Mesodermal cell (in vitro differentiated cells): Measurements from ENCODE around the gene AKT2.

Source experiments
- H3K27ac ChIP-seq: 2 replicates; pipeline ENCODE4 v1.7.0; 2013; ENCODE audit warnings: mild to moderate bottlenecking, low read depth, low read length, moderate library complexity; ENCODE audit not compliant: severe bottlenecking
- H3K36me3 ChIP-seq: 2 replicates; pipeline ENCODE4 v1.7.1; 2013; ENCODE audit warnings: mild to moderate bottlenecking, low read length, moderate library complexity; ENCODE audit not compliant: control insufficient read depth, insufficient read depth
- H3K4me1 ChIP-seq: one replicate; pipeline ENCODE4 v1.7.1; 2013; ENCODE audit warnings: mild to moderate bottlenecking, low read length; ENCODE audit not compliant: insufficient read depth, control insufficient read depth, poor library complexity, severe bottlenecking
- H3K4me3 ChIP-seq: 2 replicates; pipeline ENCODE4 v1.7.0; 2013; ENCODE audit warnings: low read length, control low read depth, mild to moderate bottlenecking; ENCODE audit not compliant: insufficient read depth, poor library complexity, severe bottlenecking; ENCODE audit errors: extremely low read depth
- H3K9me3 ChIP-seq: 2 replicates; pipeline ENCODE4 v1.7.1; 2013; ENCODE audit warnings: mild to moderate bottlenecking, low read length, moderate library complexity; ENCODE audit not compliant: control insufficient read depth
- WGBS, 2 experiments: methylation state at CpG; one replicate each; pipeline ENCODE4 v1.1.5; 2013; ENCODE audit warnings: missing lambda C conversion rate in 2 of 2; ENCODE audit not compliant: insufficient coverage in 2 of 2; 5-methylcytosine and 5-hydroxymethylcytosine counted together

Gene AKT2

GRCh38 chr19:40217027-40217810 is 67.9 kb downstream of the AKT2 start:
- WGBS, 2 experiments: 38 to 43% methylated on average over 46 of the region's 54 CpGs
- H3K27ac ChIP-seq: no peak overlapping the region
- H3K9me3 ChIP-seq: no peaks in the 10 kb centered on the region
- H3K4me3 ChIP-seq: no peak overlapping the region
- no peaks in the 10 kb centered on the region for H3K36me3 ChIP-seq
- peaks cover 3% of the 10 kb centered on the region for H3K4me1 ChIP-seq

GRCh38 chr19:40216777-40217026 is 68.4 kb downstream of the AKT2 start:
- 82 to 84% methylated on average over 6 to 9 of the region's 9 CpGs for WGBS, 2 experiments
- H3K4me1 ChIP-seq: peaks cover 3% of the 10 kb centered on the region
- no peaks in the 10 kb centered on the region for H3K36me3 ChIP-seq
- no peaks in the 10 kb centered on the region for H3K9me3 ChIP-seq
- no peak overlapping the region for H3K27ac ChIP-seq
- H3K4me3 ChIP-seq: no peak overlapping the region

- WGBS, 2 experiments: 85 to 87% methylated on average over 18 of the region's 23 CpGs
- Histone ChIP-seq H3K4me3 (no peak overlapping the region), H3K4me1 (peaks cover 3% of the 10 kb centered on the region), H3K36me3 (no peaks in the 10 kb centered on the region), H3K27ac (no peak overlapping the region), H3K9me3 (no peaks in the 10 kb centered on the region)
Measured at GRCh38 chr19:40216013-40216776, 69.0 kb downstream of the AKT2 start.

- H3K4me1 ChIP-seq: peaks cover 1% of the 10 kb centered on the region
- no peaks in the 10 kb centered on the region for H3K9me3 ChIP-seq
- no peak overlapping the region for H3K27ac ChIP-seq
- peaks cover 5% of the 10 kb centered on the region for H3K36me3 ChIP-seq
- no peak overlapping the region for H3K4me3 ChIP-seq
- 91 to 94% methylated on average over 15 to 19 of the region's 22 CpGs for WGBS, 2 experiments
Measured at GRCh38 chr19:40214936-40215335, 70.2 kb downstream of the AKT2 start.

- peaks cover 5% of the 10 kb centered on the region for H3K36me3 ChIP-seq
- WGBS, 2 experiments: 93 to 97% methylated on average over 33 to 45 of the region's 50 CpGs
- no peaks in the 10 kb centered on the region for H3K4me1 ChIP-seq
- H3K9me3 ChIP-seq: no peaks in the 10 kb centered on the region
- H3K27ac ChIP-seq: no peak overlapping the region
- no peak overlapping the region for H3K4me3 ChIP-seq
Measured at GRCh38 chr19:40213882-40214570, 71.1 kb downstream of the AKT2 start.

- Histone ChIP-seq H3K4me3 (no peak overlapping the region), H3K36me3 (peaks cover 5% of the 10 kb centered on the region), H3K9me3 (no peaks in the 10 kb centered on the region), H3K27ac (no peak overlapping the region), H3K4me1 (no peaks in the 10 kb centered on the region)
- WGBS, 2 experiments: 94 to 96% methylated on average over 39 to 51 of the region's 53 CpGs
Measured at GRCh38 chr19:40213251-40213829, 71.8 kb downstream of the AKT2 start.

- WGBS, 2 experiments: 71 to 76% methylated on average over 4 of the region's 5 CpGs
- no peaks in the 10 kb centered on the region for H3K9me3 ChIP-seq
Measured at GRCh38 chr19:40210889-40211288, 74.3 kb downstream of the AKT2 start.

GRCh38 chr19:40208602-40209001 is 76.5 kb downstream of the AKT2 start:
- Histone ChIP-seq H3K36me3 (peaks cover 12% of the 10 kb centered on the region), H3K4me1 (no peaks in the 10 kb centered on the region), H3K4me3 (no peak overlapping the region), H3K27ac (no peak overlapping the region), H3K9me3 (no peaks in the 10 kb centered on the region)
- 92 to 100% methylated on average over 2 to 3 of the region's 5 CpGs for WGBS, 2 experiments

More at GRCh38 chr19:40210889-40211288, 74.3 kb downstream of the AKT2 start:
- Histone ChIP-seq H3K36me3 (peaks cover 10% of the 10 kb centered on the region), H3K4me1 (no peaks in the 10 kb centered on the region), H3K27ac (no peak overlapping the region), H3K4me3 (no peak overlapping the region)

- Histone ChIP-seq H3K4me3 (no peak overlapping the region), H3K4me1 (no peaks in the 10 kb centered on the region), H3K9me3 (no peaks in the 10 kb centered on the region), H3K36me3 (peaks cover 9% of the 10 kb centered on the region), H3K27ac (no peak overlapping the region)
- 92 to 93% methylated on average over 14 to 18 of the region's 21 CpGs for WGBS, 2 experiments
Measured at GRCh38 chr19:40205760-40206159, 79.4 kb downstream of the AKT2 start.

GRCh38 chr19:40204381-40204780 is 80.8 kb downstream of the AKT2 start:
- Histone ChIP-seq H3K36me3 (peaks cover 7% of the 10 kb centered on the region), H3K4me3 (no peak overlapping the region), H3K9me3 (no peaks in the 10 kb centered on the region), H3K4me1 (no peaks in the 10 kb centered on the region), H3K27ac (no peak overlapping the region)
- 92 to 98% methylated on average over 8 to 12 of the region's 16 CpGs for WGBS, 2 experiments
